GM23338 (cell line): ENCODE measurements around the gene COL15A1. TPM values are rescaled to one million over a fixed set of nuclear protein-coding genes. Genes with fewer than 3 reads are reported as not detected.

ENCODE experiments used
- ATAC-seq: fragments of 200-7000 bp; cut with Tn5 transposase; 3 replicates; pipeline ENCODE4 v1.9.1; 2020
- DNase-seq: peaks from one replicate; pipeline ENCODE4 v3.0.0-alpha.2; 2015; ENCODE audit warnings: low spot score
- H2AFZ ChIP-seq: fragments of 200-600 bp; sonication (generic); 2 replicates; pipeline ENCODE4 v1.8.0; 2016; ENCODE audit warnings: antibody characterized with exemption, mild to moderate bottlenecking, moderate library complexity
- H3F3A ChIP-seq: fragments of 200-600 bp; sonication (generic); replicated peaks from 2 replicates; pipeline ENCODE4 v1.8.0; 2017; ENCODE audit warnings: antibody characterized with exemption, mixed run types, low read depth
- H3K27ac ChIP-seq: fragments of 200-600 bp; sonication (generic); 2 replicates; pipeline ENCODE4 v1.6.1; 2016; ENCODE audit warnings: low read depth
- H3K27me3 ChIP-seq: fragments of 200-600 bp; sonication (generic); 2 replicates; pipeline ENCODE4 v1.8.0; 2016; ENCODE audit warnings: mild to moderate bottlenecking, mixed run types, moderate library complexity; ENCODE audit not compliant: insufficient read depth
- H3K36me3 ChIP-seq: fragments of 200-600 bp; sonication (generic); 2 replicates; pipeline ENCODE4 v1.8.0; 2016; ENCODE audit warnings: mild to moderate bottlenecking; ENCODE audit not compliant: insufficient read depth
- H3K4me1 ChIP-seq: fragments of 200-600 bp; sonication (generic); 2 replicates; pipeline ENCODE4 v1.8.0; 2016; ENCODE audit warnings: mild to moderate bottlenecking, moderate library complexity; ENCODE audit not compliant: insufficient read depth
- H3K4me2 ChIP-seq: fragments of 200-600 bp; sonication (generic); 2 replicates; pipeline ENCODE4 v1.7.1; 2017; ENCODE audit warnings: mixed run types
- H3K4me3 ChIP-seq: fragments of 200-600 bp; sonication (generic); 2 replicates; pipeline ENCODE4 v1.6.1; 2016; ENCODE audit warnings: mixed run types
- H3K79me2 ChIP-seq: fragments of 200-600 bp; sonication (generic); replicated peaks from 2 replicates; pipeline ENCODE4 v1.8.0; 2017; ENCODE audit warnings: mild to moderate bottlenecking; ENCODE audit not compliant: insufficient read depth
- H3K9me2 ChIP-seq: fragments of 200-600 bp; sonication (generic); 2 replicates; pipeline ENCODE4 v1.8.0; 2017; ENCODE audit not compliant: insufficient read depth
- H4K20me1 ChIP-seq: fragments of 200-600 bp; sonication (generic); replicated peaks from 2 replicates; pipeline ENCODE4 v1.8.0; 2017; ENCODE audit warnings: mild to moderate bottlenecking; ENCODE audit not compliant: insufficient read depth
- H3K27ac Mint-ChIP-seq: 2 replicates; pipeline ENCODE4 v1.8.0; 2020; ENCODE audit warnings: inconsistent platforms, mild to moderate bottlenecking, moderate library complexity, mixed read lengths
- H3K27me3 Mint-ChIP-seq: 3 replicates; pipeline ENCODE4 v1.8.0; 2022; ENCODE audit warnings: low read depth, mild to moderate bottlenecking, moderate library complexity, mixed read lengths, inconsistent platforms; ENCODE audit not compliant: insufficient read depth, poor library complexity
- H3K36me3 Mint-ChIP-seq: 3 replicates; pipeline ENCODE4 v1.8.0; 2021; ENCODE audit warnings: low read depth, mild to moderate bottlenecking, inconsistent platforms, moderate library complexity, mixed read lengths
- H3K4me1 Mint-ChIP-seq: 3 replicates; pipeline ENCODE4 v1.8.0; 2020; ENCODE audit warnings: mild to moderate bottlenecking, inconsistent platforms, mixed read lengths
- H3K4me3 Mint-ChIP-seq: 3 replicates; pipeline ENCODE4 v1.8.0; 2021; ENCODE audit warnings: moderate library complexity, mild to moderate bottlenecking, inconsistent platforms, mixed read lengths
- H3K9me3 Mint-ChIP-seq: 3 replicates; pipeline ENCODE4 v1.8.0; 2020; ENCODE audit warnings: moderate library complexity, mild to moderate bottlenecking, inconsistent platforms, mixed read lengths
- POLR2AphosphoS5 ChIP-seq: IDR thresholded peaks from 2 replicates; pipeline ENCODE4 v1.6.1; 2016; ENCODE audit warnings: antibody characterized with exemption, low read depth
- STAT1 ChIP-seq: IDR thresholded peaks from one replicate; pipeline ENCODE4 v1.6.1; 2016; ENCODE audit warnings: antibody characterized with exemption; ENCODE audit not compliant: unreplicated experiment
- polyA plus RNA-seq: library from polyadenylated mRNA; unstranded; fragments of >200 nt; fragmentation: Nextera tagmentation; extraction: Ambion mirVana; gene quantifications from 2 replicates; pipeline ENCODE4 v1.2.1, GENCODE V29; 2016
- total RNA-seq: library from RNA; depleted of rRNA; stranded (reverse); fragments of >200 nt; shearing (Covaris generic); gene quantifications from 2 replicates; pipeline ENCODE4 v1.2.3, GENCODE V29; 2014
- TF ChIP-seq, protein P1 (sequence below), 2 experiments: fragments of 200-600 bp in 1 of 2; sonication (generic) in 1 of 2; conservative IDR thresholded peaks; 2 replicates each; pipeline versions ENCODE4 v1.5.1 to v1.6.1; 2016 to 2017; ENCODE audit warnings: antibody characterized with exemption in 2 of 2, low read depth in 2 of 2, mild to moderate bottlenecking in 2 of 2, moderate library complexity in 1 of 2
- TF ChIP-seq, protein P2 (sequence below): fragments of 250-450 bp; sonication (Bioruptor Pico); IDR thresholded peaks from 2 replicates; pipeline ENCODE4 v1.5.0; 2020; ENCODE audit warnings: mild to moderate bottlenecking, moderate library complexity
- TF ChIP-seq, protein P3 (sequence below): IDR thresholded peaks from 2 replicates; pipeline ENCODE4 v1.6.1; 2016; ENCODE audit warnings: antibody characterized with exemption

Gene COL15A1
- total and polyA plus RNA-seq, 2 experiments from 2014 or later: 0.17 to 0.18 TPM

DNA sequence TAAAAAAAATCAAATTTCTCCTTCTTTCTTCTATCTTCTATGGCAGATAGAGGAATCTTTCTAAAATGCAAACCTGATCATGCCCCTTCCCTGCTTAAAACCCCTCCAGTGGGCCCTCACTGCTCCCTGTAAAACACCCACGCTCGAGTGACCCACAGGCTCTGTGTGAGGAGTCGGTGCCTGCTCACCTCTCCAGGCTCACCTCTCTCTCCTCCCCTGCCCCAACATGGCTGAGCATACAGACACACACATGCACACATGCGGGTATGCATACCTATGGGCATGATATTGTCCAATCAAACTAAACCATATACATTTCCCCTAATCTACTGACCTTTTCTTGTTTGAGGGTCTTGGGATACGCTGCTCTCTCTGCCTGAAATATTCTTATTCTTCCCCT, 40.8 kb upstream of the COL15A1 start:
- no peaks in the 10 kb centered on the region for H3K36me3 ChIP-seq
- no peak for ATAC-seq
- no peaks in the 10 kb centered on the region for H3K4me1 ChIP-seq
- no peaks in the 10 kb centered on the region for H3K9me3 Mint-ChIP-seq
- H3K27ac Mint-ChIP-seq: no peak overlapping the region
- no peak overlapping the region for H3K4me3 Mint-ChIP-seq
- H2AFZ ChIP-seq: no peak overlapping the region
- H3K9me2 ChIP-seq: no peaks in the 10 kb centered on the region
- H3K27ac ChIP-seq: no peak overlapping the region
- TF ChIP-seq STAT1: no peak
- H3K4me2 ChIP-seq: no peak overlapping the region
- H4K20me1 ChIP-seq: no peaks in the 10 kb centered on the region
- H3K79me2 ChIP-seq: no peaks in the 10 kb centered on the region
- H3K4me1 Mint-ChIP-seq: no peaks in the 10 kb centered on the region; the same call in 2 of the 3 replicates
- H3K27me3 Mint-ChIP-seq: peaks cover 8% of the 10 kb centered on the region
- H3K36me3 Mint-ChIP-seq: no peaks in the 10 kb centered on the region
- DNase-seq: no peak
- H3F3A ChIP-seq: no peaks in the 10 kb centered on the region
- H3K27me3 ChIP-seq: no peaks in the 10 kb centered on the region
- no peak overlapping the region for H3K4me3 ChIP-seq

DNA sequence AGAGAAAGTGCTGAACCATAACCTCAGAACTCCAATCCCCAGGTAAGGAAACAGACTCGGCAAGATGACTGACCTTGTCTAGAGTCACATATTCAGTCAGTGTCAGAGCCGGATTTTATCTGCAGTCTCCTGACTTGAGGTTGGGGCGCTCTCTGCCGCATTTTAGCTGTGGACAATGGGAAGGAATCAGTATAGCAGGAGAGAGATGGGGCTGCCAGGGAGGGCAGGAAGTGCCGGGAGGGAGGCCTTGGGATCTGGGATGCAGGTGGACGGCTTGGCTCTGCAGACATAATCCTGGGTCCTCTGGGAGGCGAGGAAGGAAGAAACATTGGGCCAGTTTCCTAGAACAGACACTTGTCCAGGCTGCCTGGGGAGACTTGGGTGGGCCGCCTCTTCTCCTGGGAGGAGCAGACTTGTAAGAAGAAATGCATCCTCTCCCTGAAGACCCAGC, 39.7 kb upstream of the COL15A1 start:
- DNase-seq: peak; percentile 36
- Histone ChIP-seq H3K4me1 (no peaks in the 10 kb centered on the region), H3K79me2 (no peaks in the 10 kb centered on the region), H3F3A (no peaks in the 10 kb centered on the region), H2AFZ (peak overlapping the region; percentile 47; the same call in 1 of the 2 replicates), H3K9me2 (no peaks in the 10 kb centered on the region), H3K36me3 (no peaks in the 10 kb centered on the region), H3K27ac (no peak overlapping the region), H3K27me3 (no peaks in the 10 kb centered on the region), H3K4me3 (no peak overlapping the region), H3K4me2 (no peak overlapping the region), H4K20me1 (no peaks in the 10 kb centered on the region)
- H3K9me3 Mint-ChIP-seq: no peaks in the 10 kb centered on the region
- peaks cover 8% of the 10 kb centered on the region for H3K27me3 Mint-ChIP-seq
- H3K4me3 Mint-ChIP-seq: no peak overlapping the region
- peak; percentile 27; the same call in 2 of the 3 replicates for ATAC-seq
- no peaks in the 10 kb centered on the region for H3K36me3 Mint-ChIP-seq
- H3K27ac Mint-ChIP-seq: no peak overlapping the region
- TF ChIP-seq, protein P1, sequence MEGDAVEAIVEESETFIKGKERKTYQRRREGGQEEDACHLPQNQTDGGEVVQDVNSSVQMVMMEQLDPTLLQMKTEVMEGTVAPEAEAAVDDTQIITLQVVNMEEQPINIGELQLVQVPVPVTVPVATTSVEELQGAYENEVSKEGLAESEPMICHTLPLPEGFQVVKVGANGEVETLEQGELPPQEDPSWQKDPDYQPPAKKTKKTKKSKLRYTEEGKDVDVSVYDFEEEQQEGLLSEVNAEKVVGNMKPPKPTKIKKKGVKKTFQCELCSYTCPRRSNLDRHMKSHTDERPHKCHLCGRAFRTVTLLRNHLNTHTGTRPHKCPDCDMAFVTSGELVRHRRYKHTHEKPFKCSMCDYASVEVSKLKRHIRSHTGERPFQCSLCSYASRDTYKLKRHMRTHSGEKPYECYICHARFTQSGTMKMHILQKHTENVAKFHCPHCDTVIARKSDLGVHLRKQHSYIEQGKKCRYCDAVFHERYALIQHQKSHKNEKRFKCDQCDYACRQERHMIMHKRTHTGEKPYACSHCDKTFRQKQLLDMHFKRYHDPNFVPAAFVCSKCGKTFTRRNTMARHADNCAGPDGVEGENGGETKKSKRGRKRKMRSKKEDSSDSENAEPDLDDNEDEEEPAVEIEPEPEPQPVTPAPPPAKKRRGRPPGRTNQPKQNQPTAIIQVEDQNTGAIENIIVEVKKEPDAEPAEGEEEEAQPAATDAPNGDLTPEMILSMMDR (conservative IDR thresholded peaks at IDR 0.05; ENCODE audit: low read depth in 2 of 2): peak in 1 of 2 experiments; percentile 30; a peak in 2 of 4 replicates
- TF ChIP-seq, protein P2, sequence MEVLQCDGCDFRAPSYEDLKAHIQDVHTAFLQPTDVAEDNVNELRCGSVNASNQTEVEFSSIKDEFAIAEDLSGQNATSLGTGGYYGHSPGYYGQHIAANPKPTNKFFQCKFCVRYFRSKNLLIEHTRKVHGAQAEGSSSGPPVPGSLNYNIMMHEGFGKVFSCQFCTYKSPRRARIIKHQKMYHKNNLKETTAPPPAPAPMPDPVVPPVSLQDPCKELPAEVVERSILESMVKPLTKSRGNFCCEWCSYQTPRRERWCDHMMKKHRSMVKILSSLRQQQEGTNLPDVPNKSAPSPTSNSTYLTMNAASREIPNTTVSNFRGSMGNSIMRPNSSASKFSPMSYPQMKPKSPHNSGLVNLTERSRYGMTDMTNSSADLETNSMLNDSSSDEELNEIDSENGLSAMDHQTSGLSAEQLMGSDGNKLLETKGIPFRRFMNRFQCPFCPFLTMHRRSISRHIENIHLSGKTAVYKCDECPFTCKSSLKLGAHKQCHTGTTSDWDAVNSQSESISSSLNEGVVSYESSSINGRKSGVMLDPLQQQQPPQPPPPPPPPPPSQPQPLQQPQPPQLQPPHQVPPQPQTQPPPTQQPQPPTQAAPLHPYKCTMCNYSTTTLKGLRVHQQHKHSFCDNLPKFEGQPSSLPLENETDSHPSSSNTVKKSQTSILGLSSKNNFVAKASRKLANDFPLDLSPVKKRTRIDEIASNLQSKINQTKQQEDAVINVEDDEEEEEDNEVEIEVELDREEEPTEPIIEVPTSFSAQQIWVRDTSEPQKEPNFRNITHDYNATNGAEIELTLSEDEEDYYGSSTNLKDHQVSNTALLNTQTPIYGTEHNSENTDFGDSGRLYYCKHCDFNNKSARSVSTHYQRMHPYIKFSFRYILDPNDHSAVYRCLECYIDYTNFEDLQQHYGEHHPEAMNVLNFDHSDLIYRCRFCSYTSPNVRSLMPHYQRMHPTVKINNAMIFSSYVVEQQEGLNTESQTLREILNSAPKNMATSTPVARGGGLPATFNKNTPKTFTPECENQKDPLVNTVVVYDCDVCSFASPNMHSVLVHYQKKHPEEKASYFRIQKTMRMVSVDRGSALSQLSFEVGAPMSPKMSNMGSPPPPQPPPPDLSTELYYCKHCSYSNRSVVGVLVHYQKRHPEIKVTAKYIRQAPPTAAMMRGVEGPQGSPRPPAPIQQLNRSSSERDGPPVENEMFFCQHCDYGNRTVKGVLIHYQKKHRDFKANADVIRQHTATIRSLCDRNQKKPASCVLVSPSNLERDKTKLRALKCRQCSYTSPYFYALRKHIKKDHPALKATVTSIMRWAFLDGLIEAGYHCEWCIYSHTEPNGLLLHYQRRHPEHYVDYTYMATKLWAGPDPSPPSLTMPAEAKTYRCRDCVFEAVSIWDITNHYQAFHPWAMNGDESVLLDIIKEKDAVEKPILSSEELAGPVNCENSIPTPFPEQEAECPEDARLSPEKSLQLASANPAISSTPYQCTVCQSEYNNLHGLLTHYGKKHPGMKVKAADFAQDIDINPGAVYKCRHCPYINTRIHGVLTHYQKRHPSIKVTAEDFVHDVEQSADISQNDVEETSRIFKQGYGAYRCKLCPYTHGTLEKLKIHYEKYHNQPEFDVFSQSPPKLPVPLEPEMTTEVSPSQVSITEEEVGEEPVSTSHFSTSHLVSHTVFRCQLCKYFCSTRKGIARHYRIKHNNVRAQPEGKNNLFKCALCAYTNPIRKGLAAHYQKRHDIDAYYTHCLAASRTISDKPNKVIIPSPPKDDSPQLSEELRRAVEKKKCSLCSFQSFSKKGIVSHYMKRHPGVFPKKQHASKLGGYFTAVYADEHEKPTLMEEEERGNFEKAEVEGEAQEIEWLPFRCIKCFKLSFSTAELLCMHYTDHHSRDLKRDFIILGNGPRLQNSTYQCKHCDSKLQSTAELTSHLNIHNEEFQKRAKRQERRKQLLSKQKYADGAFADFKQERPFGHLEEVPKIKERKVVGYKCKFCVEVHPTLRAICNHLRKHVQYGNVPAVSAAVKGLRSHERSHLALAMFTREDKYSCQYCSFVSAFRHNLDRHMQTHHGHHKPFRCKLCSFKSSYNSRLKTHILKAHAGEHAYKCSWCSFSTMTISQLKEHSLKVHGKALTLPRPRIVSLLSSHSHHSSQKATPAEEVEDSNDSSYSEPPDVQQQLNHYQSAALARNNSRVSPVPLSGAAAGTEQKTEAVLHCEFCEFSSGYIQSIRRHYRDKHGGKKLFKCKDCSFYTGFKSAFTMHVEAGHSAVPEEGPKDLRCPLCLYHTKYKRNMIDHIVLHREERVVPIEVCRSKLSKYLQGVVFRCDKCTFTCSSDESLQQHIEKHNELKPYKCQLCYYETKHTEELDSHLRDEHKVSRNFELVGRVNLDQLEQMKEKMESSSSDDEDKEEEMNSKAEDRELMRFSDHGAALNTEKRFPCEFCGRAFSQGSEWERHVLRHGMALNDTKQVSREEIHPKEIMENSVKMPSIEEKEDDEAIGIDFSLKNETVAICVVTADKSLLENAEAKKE (CRISPR knock-in tag): no peak
- no peak for TF ChIP-seq POLR2AphosphoS5
- TF ChIP-seq, protein P3, sequence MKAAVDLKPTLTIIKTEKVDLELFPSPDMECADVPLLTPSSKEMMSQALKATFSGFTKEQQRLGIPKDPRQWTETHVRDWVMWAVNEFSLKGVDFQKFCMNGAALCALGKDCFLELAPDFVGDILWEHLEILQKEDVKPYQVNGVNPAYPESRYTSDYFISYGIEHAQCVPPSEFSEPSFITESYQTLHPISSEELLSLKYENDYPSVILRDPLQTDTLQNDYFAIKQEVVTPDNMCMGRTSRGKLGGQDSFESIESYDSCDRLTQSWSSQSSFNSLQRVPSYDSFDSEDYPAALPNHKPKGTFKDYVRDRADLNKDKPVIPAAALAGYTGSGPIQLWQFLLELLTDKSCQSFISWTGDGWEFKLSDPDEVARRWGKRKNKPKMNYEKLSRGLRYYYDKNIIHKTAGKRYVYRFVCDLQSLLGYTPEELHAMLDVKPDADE: no peak
- peaks cover under 1% of the 10 kb centered on the region for H3K4me1 Mint-ChIP-seq
